ENCODE results near the gene COL25A1.
"Not testable (repeated sequence)": the region's sequence is repeated elsewhere in the genome, so short reads cannot be mapped to it uniquely, and the experiment has no call there.

COL25A1 gene

GRCh38 chr4:109171070-109171469 is 131.4 kb downstream of the COL25A1 start:
- no peak for DNase-seq (ENCODE audit: low read depth, low spot score)

GRCh38 chr4:109169170-109169569 is 133.3 kb downstream of the COL25A1 start:
- no peak for DNase-seq (ENCODE audit: low read depth, low spot score)

- no peak for DNase-seq (ENCODE audit: low read depth, low spot score)
Observed at GRCh38 chr4:109166586-109166985, 135.9 kb downstream of the COL25A1 start.

GRCh38 chr4:109166126-109166525 is 136.3 kb downstream of the COL25A1 start:
- no peak for DNase-seq (ENCODE audit: low read depth, low spot score)

- DNase-seq (ENCODE audit: low read depth, low spot score), result no peak
Observed at GRCh38 chr4:109164011-109164410, 138.4 kb downstream of the COL25A1 start.

- no peak for DNase-seq (ENCODE audit: low read depth, low spot score)
Observed at GRCh38 chr4:109163493-109163892, 139.0 kb downstream of the COL25A1 start.

GRCh38 chr4:109162759-109163158 is 139.7 kb downstream of the COL25A1 start:
- DNase-seq (ENCODE audit: low read depth, low spot score), result no peak

GRCh38 chr4:109160494-109160893 is 142.0 kb downstream of the COL25A1 start:
- no peak for DNase-seq (ENCODE audit: low read depth, low spot score)

GRCh38 chr4:109157696-109158095 is 144.8 kb downstream of the COL25A1 start:
- no peak for DNase-seq (ENCODE audit: low read depth, low spot score)

- no peak for DNase-seq (ENCODE audit: low read depth, low spot score)
Observed at GRCh38 chr4:109157205-109157604, 145.3 kb downstream of the COL25A1 start.

- no peak for DNase-seq (ENCODE audit: low read depth, low spot score)
Observed at GRCh38 chr4:109156356-109156755, 146.1 kb downstream of the COL25A1 start.

- DNase-seq (ENCODE audit: low read depth, low spot score), result no peak
Observed at GRCh38 chr4:109155682-109156283, 146.7 kb downstream of the COL25A1 start.

GRCh38 chr4:109155084-109155483 is 147.4 kb downstream of the COL25A1 start:
- DNase-seq (ENCODE audit: low read depth, low spot score), result no peak

- no peak for DNase-seq (ENCODE audit: low read depth, low spot score)
Observed at GRCh38 chr4:109154424-109154823, 148.0 kb downstream of the COL25A1 start.

- DNase-seq (ENCODE audit: low read depth, low spot score), result no peak
Observed at GRCh38 chr4:109149836-109150235, 152.6 kb downstream of the COL25A1 start.

- no peak for DNase-seq (ENCODE audit: low read depth, low spot score)
Observed at GRCh38 chr4:109148577-109149075, 153.8 kb downstream of the COL25A1 start.

GRCh38 chr4:109147135-109147534 is 155.3 kb downstream of the COL25A1 start:
- DNase-seq (ENCODE audit: low read depth, low spot score), result no peak

GRCh38 chr4:109146499-109146898 is 156.0 kb downstream of the COL25A1 start:
- no peak for DNase-seq (ENCODE audit: low read depth, low spot score)

- not testable (repeated sequence) for DNase-seq (ENCODE audit: low read depth, low spot score)
Observed at GRCh38 chr4:109138125-109138524, 164.3 kb downstream of the COL25A1 start.

GRCh38 chr4:109134921-109135320 is 167.5 kb downstream of the COL25A1 start:
- no peak for DNase-seq (ENCODE audit: low read depth, low spot score)

GRCh38 chr4:109134268-109134667 is 168.2 kb downstream of the COL25A1 start:
- DNase-seq (ENCODE audit: low read depth, low spot score), result no peak

- DNase-seq (ENCODE audit: low read depth, low spot score), result no peak
Observed at GRCh38 chr4:109131559-109131958, 170.9 kb downstream of the COL25A1 start.

- no peak for DNase-seq (ENCODE audit: low read depth, low spot score)
Observed at GRCh38 chr4:109128589-109128988, 173.9 kb downstream of the COL25A1 start.

GRCh38 chr4:109127866-109128265 is 174.6 kb downstream of the COL25A1 start:
- DNase-seq (ENCODE audit: low read depth, low spot score), result no peak
